NCI-H2107 treated with DMSO at 0.1 percent for 48 hours (cell line): ENCODE results near the gene TIFAB.

Experiments
- DNase-seq: peaks from one replicate; lab custom pipeline; 2025; ENCODE audit not compliant: unreplicated experiment; lab: John Stamatoyannopoulos, UW

Gene TIFAB

GRCh38 chr5:135482381-135482933 is 30.3 kb upstream of the TIFAB start:
- no peak for DNase-seq

- no peak for DNase-seq
Measured at GRCh38 chr5:135481909-135482311, 29.8 kb upstream of the TIFAB start.

- no peak for DNase-seq
Measured at GRCh38 chr5:135481387-135481786, 29.2 kb upstream of the TIFAB start.

- DNase-seq: no peak
Measured at GRCh38 chr5:135480511-135480910, 28.4 kb upstream of the TIFAB start.

GRCh38 chr5:135478938-135479337 is 26.8 kb upstream of the TIFAB start:
- DNase-seq: peak; percentile 54

- DNase-seq: no peak
Measured at GRCh38 chr5:135477613-135478066, 25.5 kb upstream of the TIFAB start.

GRCh38 chr5:135476615-135477581 is 24.7 kb upstream of the TIFAB start:
- DNase-seq: no peak

- no peak for DNase-seq
Measured at GRCh38 chr5:135473956-135474670, 22.0 kb upstream of the TIFAB start.

- no peak for DNase-seq
Measured at GRCh38 chr5:135472141-135472540, 20.0 kb upstream of the TIFAB start.

- DNase-seq: no peak
Measured at GRCh38 chr5:135471726-135472125, 19.6 kb upstream of the TIFAB start.

- no peak for DNase-seq
Measured at GRCh38 chr5:135469911-135470310, 17.8 kb upstream of the TIFAB start.

- DNase-seq: no peak
Measured at GRCh38 chr5:135468541-135468940, 16.4 kb upstream of the TIFAB start.

GRCh38 chr5:135467871-135468485 is 15.8 kb upstream of the TIFAB start:
- no peak for DNase-seq

- no peak for DNase-seq
Measured at GRCh38 chr5:135467051-135467625, 15.0 kb upstream of the TIFAB start.

- peak; percentile 71 for DNase-seq
Measured at GRCh38 chr5:135466178-135467050, 14.3 kb upstream of the TIFAB start.

- DNase-seq: no peak
Measured at GRCh38 chr5:135465391-135466122, 13.4 kb upstream of the TIFAB start.

- peak; percentile 27 for DNase-seq
Measured at GRCh38 chr5:135462304-135462703, 10.2 kb upstream of the TIFAB start.

- no peak for DNase-seq
Measured at GRCh38 chr5:135461481-135462151, 9.5 kb upstream of the TIFAB start.
